Body of pancreas (tissue), 4 donors: Measurements from ENCODE around the gene ANKRD24.

Experiments used
- POLR2A ChIP-seq, 3 donors: fragments of 450-650 bp; IDR thresholded peaks; one replicate each; pipeline ENCODE4 v1.6.1; 2016; ENCODE audit warnings: antibody characterized with exemption in 3 of 3, mild to moderate bottlenecking in 2 of 3
- TF ChIP-seq, protein P1 (sequence below), 7 experiments: fragments of 450-650 bp in 4 of 7; fragments of 200-600 bp in 3 of 7; sonication (generic) in 3 of 7; IDR thresholded peaks; one replicate each; pipeline ENCODE4 v1.5.1; 2016 to 2019; ENCODE audit warnings: antibody characterized with exemption in 7 of 7

DNA sequence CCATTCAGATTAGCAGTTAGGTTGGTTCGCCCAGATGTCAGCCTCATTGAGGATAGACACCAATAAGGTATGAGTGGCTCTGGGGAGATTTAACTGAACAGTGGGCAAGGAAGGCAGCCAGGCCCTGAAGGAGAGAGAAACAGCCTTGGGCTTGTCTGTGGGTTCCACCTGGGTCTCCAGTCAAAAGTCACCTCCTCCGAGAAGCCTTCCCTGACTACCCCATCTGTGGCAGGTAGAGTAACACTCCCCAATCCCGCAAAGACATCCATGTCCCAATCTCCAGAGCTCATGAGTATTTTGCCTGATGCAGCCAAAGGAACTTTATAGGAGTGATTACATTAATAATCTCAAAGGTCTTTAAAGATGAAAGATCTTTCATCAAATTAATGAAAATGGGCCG is 56.3 kb downstream of the ANKRD24 start:
- TF ChIP-seq, protein P1, sequence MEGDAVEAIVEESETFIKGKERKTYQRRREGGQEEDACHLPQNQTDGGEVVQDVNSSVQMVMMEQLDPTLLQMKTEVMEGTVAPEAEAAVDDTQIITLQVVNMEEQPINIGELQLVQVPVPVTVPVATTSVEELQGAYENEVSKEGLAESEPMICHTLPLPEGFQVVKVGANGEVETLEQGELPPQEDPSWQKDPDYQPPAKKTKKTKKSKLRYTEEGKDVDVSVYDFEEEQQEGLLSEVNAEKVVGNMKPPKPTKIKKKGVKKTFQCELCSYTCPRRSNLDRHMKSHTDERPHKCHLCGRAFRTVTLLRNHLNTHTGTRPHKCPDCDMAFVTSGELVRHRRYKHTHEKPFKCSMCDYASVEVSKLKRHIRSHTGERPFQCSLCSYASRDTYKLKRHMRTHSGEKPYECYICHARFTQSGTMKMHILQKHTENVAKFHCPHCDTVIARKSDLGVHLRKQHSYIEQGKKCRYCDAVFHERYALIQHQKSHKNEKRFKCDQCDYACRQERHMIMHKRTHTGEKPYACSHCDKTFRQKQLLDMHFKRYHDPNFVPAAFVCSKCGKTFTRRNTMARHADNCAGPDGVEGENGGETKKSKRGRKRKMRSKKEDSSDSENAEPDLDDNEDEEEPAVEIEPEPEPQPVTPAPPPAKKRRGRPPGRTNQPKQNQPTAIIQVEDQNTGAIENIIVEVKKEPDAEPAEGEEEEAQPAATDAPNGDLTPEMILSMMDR (IDR thresholded peaks at IDR 0.05) = no peak
- TF ChIP-seq POLR2A (IDR thresholded peaks at IDR 0.05) = no peak
